Activated T-helper 2 cell treated with anti-CD3 and anti-CD28 coated beads, Interferon-gamma antibody, Interleukin-2, Interleukin-4, amounts not matched to agents 10 μg/mL and 5 μg/mL and 100 μg/mL, durations not matched to agents 14 hours and 24 hours and 36 hours (primary cell): ENCODE data around the gene ACBD6. TPM values are rescaled to one million over a fixed set of nuclear protein-coding genes. Genes with fewer than 3 reads are reported as not detected.

ENCODE experiments used
- DNase-seq: peaks from one replicate; pipeline ENCODE4 v3.0.0; 2021; ENCODE audit warnings: low spot score
- H3K27ac Mint-ChIP-seq: one replicate; pipeline ENCODE4 v1.8.0; 2021; ENCODE audit warnings: mixed read lengths
- H3K27me3 Mint-ChIP-seq: one replicate; pipeline ENCODE4 v1.8.0; 2021; ENCODE audit warnings: low read depth, mixed read lengths
- H3K36me3 Mint-ChIP-seq: one replicate; pipeline ENCODE4 v1.8.0; 2021; ENCODE audit warnings: low read depth, mixed read lengths
- H3K4me1 Mint-ChIP-seq: one replicate; pipeline ENCODE4 v1.8.0; 2021; ENCODE audit warnings: low read depth, mixed read lengths
- H3K4me3 Mint-ChIP-seq: one replicate; pipeline ENCODE4 v1.8.0; 2021; ENCODE audit warnings: low read depth, mild to moderate bottlenecking, moderate library complexity, mixed read lengths
- H3K9me3 Mint-ChIP-seq: one replicate; pipeline ENCODE4 v1.8.0; 2021; ENCODE audit warnings: mixed read lengths
- intact Hi-C: fragments of 100-400 bp; cut with micrococcal nuclease; formaldehyde crosslinking; loops from one replicate; pipeline ENCODE4 v1.15.1; 2023
- total RNA-seq: library from RNA; stranded (reverse); gene quantifications from 2 replicates; pipeline ENCODE4 v1.2.3, GENCODE V29; 2022

Gene ACBD6
- total RNA-seq, 1 donor from 2014 or later, result 48.9 TPM

DNA sequence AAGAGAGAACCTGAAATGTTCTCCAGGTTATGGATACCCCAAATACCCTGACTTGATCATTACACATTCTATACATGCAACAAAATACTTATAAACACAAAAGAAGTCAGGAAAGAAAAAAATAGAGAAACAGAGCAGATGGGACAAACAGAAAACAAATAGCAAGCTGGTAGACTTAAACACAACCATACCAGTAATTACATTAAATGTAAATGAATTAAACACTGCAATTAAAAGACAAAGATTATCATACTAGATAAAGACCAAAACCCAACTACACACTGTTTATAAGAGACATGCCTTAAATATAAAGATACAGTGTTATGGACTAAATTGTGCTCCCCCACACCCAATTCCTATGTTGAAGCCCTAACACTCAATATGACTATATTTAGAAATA lies 117.2 kb downstream of the ACBD6 start:
- Mint-ChIP-seq H3K27ac (no peak overlapping the region), H3K9me3 (peaks cover 58% of the 10 kb centered on the region), H3K4me1 (peaks cover 15% of the 10 kb centered on the region), H3K27me3 (no peaks in the 10 kb centered on the region), H3K4me3 (no peak overlapping the region), H3K36me3 (peaks cover 53% of the 10 kb centered on the region)
- no peak for DNase-seq
- intact Hi-C loops, result no loop called here

GRCh38 chr1:180384286-180385005 lies 117.9 kb downstream of the ACBD6 start:
- no peak overlapping the region for H3K4me3 Mint-ChIP-seq
- H3K4me1 Mint-ChIP-seq, result peaks cover 17% of the 10 kb centered on the region
- H3K27me3 Mint-ChIP-seq, result no peaks in the 10 kb centered on the region
- intact Hi-C loops, result no loop called here
- peaks cover 60% of the 10 kb centered on the region for H3K36me3 Mint-ChIP-seq
- no peak for DNase-seq
- H3K9me3 Mint-ChIP-seq, result peaks cover 65% of the 10 kb centered on the region
- H3K27ac Mint-ChIP-seq, result no peak overlapping the region

DNA sequence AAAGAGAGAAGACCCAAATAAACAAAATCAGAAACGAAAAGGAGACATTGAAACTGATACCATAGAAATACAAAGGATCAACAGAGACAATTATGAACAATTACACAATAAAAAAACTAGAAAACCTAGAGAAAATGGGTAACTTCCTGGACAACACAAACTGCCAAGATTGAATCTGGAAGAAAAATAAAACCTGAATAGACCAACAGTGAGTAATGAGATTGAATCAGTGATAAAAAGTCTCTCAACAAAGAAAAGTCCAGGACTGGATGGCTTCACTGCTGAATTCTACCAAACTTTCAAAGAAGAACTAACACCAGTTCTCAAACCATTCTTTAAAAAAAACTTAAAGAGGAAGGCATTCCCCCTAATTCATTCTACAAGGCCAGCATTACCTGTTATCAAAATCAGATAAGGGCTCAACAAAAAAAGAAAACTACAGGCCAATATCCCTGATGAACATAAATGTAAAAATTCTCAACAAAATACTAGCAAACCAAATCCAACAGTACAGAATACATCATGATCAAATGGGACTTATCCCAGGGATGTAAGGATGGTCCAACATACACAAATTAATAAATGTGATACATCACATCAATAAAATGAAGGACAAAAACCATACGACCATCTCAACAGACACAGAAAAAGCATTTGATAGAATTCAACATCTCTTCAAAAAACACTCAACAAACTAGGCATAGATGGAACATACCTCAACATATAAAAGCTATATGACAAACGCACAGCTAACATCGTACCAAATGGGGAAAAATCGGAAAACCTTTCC lies 119.9 kb downstream of the ACBD6 start:
- peaks cover 67% of the 10 kb centered on the region for H3K36me3 Mint-ChIP-seq
- no peak for DNase-seq
- H3K9me3 Mint-ChIP-seq, result peaks cover 79% of the 10 kb centered on the region
- no peak overlapping the region for H3K27ac Mint-ChIP-seq
- H3K4me1 Mint-ChIP-seq, result peaks cover 17% of the 10 kb centered on the region
- H3K4me3 Mint-ChIP-seq, result no peak overlapping the region
- H3K27me3 Mint-ChIP-seq, result no peaks in the 10 kb centered on the region
- intact Hi-C loops, result no loop called here

- no peaks in the 10 kb centered on the region for H3K27me3 Mint-ChIP-seq
- H3K4me3 Mint-ChIP-seq, result no peak overlapping the region
- no peak overlapping the region for H3K27ac Mint-ChIP-seq
- intact Hi-C loops, result no loop called here
- peaks cover 71% of the 10 kb centered on the region for H3K36me3 Mint-ChIP-seq
- H3K9me3 Mint-ChIP-seq, result peaks cover 83% of the 10 kb centered on the region
- H3K4me1 Mint-ChIP-seq, result peaks cover 5% of the 10 kb centered on the region
- no peak for DNase-seq
These were observed 121.2 kb downstream of the ACBD6 start for GRCh38 chr1:180381184-180381580.

GRCh38 chr1:180380259-180381183 lies 121.9 kb downstream of the ACBD6 start:
- H3K36me3 Mint-ChIP-seq, result peaks cover 69% of the 10 kb centered on the region
- H3K27me3 Mint-ChIP-seq, result no peaks in the 10 kb centered on the region
- H3K27ac Mint-ChIP-seq, result peak overlapping the region; percentile 39
- peaks cover 5% of the 10 kb centered on the region for H3K4me1 Mint-ChIP-seq
- H3K4me3 Mint-ChIP-seq, result no peak overlapping the region
- DNase-seq, result no peak
- intact Hi-C loops, result no loop called here
- H3K9me3 Mint-ChIP-seq, result peaks cover 83% of the 10 kb centered on the region

DNA sequence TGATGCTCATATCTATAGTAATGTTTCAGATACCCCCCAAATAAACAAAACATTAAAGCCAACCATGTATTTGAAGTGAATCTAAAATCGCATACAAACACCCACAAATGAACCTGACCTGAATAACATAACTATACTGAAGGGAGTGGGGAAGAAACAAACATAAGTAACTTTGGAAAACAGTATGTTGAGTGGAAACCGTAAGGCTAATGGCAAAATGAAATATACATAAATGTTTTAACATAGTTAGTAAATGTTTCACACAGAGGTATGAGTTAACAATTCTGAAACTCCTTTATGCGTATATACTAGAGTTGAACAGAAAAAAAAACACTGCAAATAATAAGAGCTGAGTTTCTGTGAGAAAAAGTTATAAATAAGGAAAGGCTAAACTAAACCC lies 125.6 kb downstream of the ACBD6 start:
- Mint-ChIP-seq H3K27ac (no peak overlapping the region), H3K4me1 (peaks cover 6% of the 10 kb centered on the region), H3K36me3 (peaks cover 44% of the 10 kb centered on the region), H3K4me3 (no peak overlapping the region), H3K9me3 (peaks cover 49% of the 10 kb centered on the region), H3K27me3 (no peaks in the 10 kb centered on the region)
- DNase-seq, result no peak
- intact Hi-C loops, result no loop called here

DNA sequence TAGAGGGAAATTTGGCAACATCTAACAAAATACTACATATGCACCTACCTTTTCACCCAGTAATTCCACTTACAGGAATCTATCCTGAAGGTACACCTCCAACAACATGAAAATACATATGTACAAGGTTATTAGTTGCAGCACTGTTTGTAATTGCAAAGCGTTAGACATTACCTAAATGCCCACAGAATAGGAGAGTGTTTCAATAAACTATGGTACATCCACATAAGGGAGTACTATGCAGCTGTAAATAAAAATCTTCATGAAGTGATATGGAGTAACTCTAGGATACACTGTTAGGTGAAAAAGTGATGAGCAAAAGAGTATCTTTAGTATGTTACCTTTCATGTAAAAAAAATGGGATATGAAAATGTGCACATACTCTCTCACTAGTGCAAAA lies 126.1 kb downstream of the ACBD6 start:
- peaks cover 41% of the 10 kb centered on the region for H3K36me3 Mint-ChIP-seq
- intact Hi-C loops, result no loop called here
- H3K27ac Mint-ChIP-seq, result no peak overlapping the region

GRCh38 chr1:180372728-180373127 lies 129.6 kb downstream of the ACBD6 start:
- H3K4me3 Mint-ChIP-seq, result no peak overlapping the region
- intact Hi-C loops, result no loop called here
- peaks cover 6% of the 10 kb centered on the region for H3K4me1 Mint-ChIP-seq

More for the DNA sequence above, 126.1 kb downstream of the ACBD6 start:
- H3K4me3 Mint-ChIP-seq, result no peak overlapping the region
- no peak for DNase-seq
- H3K9me3 Mint-ChIP-seq, result peaks cover 46% of the 10 kb centered on the region
- H3K27me3 Mint-ChIP-seq, result no peaks in the 10 kb centered on the region
- H3K4me1 Mint-ChIP-seq, result peaks cover 10% of the 10 kb centered on the region

GRCh38 chr1:180370597-180370996 lies 131.8 kb downstream of the ACBD6 start:
- Mint-ChIP-seq H3K27me3 (no peaks in the 10 kb centered on the region), H3K4me3 (no peak overlapping the region), H3K9me3 (no peaks in the 10 kb centered on the region), H3K27ac (no peak overlapping the region), H3K36me3 (no peaks in the 10 kb centered on the region), H3K4me1 (peaks cover 6% of the 10 kb centered on the region)
- DNase-seq, result no peak
- intact Hi-C loops, result no loop called here

More at GRCh38 chr1:180372728-180373127, 129.6 kb downstream of the ACBD6 start:
- Mint-ChIP-seq H3K9me3 (peaks cover 15% of the 10 kb centered on the region), H3K27ac (no peak overlapping the region), H3K36me3 (peaks cover 12% of the 10 kb centered on the region), H3K27me3 (no peaks in the 10 kb centered on the region)
- DNase-seq, result no peak

DNA sequence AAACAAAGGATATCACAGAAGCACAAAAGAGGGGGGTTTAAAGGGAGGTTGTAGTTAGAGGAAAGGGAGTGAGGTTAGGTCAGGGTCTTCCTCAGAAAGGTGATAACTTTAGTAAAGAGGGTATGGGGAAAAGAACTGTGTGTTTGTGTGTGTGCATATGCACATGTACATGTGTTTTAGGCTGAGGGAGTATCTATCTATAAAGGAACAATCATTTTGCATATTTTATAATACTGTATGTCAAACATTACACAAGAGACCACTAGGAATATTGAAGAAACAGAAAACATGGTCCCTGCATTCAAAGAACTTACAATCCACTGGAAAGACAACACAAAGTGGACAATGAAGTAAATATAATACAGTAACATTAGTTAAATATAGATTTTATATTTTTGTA lies 132.2 kb downstream of the ACBD6 start:
- intact Hi-C loops, result no loop called here
- H3K27ac Mint-ChIP-seq, result no peak overlapping the region

DNA sequence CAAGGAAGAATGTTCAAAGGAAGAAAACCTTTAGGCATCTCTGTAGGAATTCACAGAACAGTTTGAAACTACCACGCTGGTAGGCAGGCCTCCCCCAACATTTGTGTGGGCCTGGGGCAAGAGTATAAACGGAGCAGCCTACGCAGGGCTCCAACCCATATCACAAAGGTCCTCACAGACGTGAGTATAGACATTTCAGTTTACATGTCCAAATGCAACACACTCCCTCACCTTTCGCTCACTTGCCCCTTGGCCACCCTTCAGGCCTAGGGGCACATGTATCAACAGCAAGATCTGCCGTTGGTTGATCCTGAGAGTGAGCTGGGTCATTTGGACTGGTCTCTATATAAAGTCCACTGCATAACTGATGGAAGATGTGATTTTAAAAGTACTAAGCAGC lies 133.3 kb downstream of the ACBD6 start:
- Mint-ChIP-seq H3K9me3 (no peaks in the 10 kb centered on the region), H3K36me3 (no peaks in the 10 kb centered on the region), H3K27ac (no peak overlapping the region), H3K4me3 (no peak overlapping the region), H3K4me1 (peaks cover 6% of the 10 kb centered on the region), H3K27me3 (no peaks in the 10 kb centered on the region)
- intact Hi-C loops, result no loop called here
- no peak for DNase-seq

More for the DNA sequence above, 132.2 kb downstream of the ACBD6 start:
- H3K4me3 Mint-ChIP-seq, result no peak overlapping the region
- no peaks in the 10 kb centered on the region for H3K27me3 Mint-ChIP-seq
- H3K4me1 Mint-ChIP-seq, result peaks cover 6% of the 10 kb centered on the region
- no peak for DNase-seq
- H3K36me3 Mint-ChIP-seq, result no peaks in the 10 kb centered on the region
- H3K9me3 Mint-ChIP-seq, result no peaks in the 10 kb centered on the region

DNA sequence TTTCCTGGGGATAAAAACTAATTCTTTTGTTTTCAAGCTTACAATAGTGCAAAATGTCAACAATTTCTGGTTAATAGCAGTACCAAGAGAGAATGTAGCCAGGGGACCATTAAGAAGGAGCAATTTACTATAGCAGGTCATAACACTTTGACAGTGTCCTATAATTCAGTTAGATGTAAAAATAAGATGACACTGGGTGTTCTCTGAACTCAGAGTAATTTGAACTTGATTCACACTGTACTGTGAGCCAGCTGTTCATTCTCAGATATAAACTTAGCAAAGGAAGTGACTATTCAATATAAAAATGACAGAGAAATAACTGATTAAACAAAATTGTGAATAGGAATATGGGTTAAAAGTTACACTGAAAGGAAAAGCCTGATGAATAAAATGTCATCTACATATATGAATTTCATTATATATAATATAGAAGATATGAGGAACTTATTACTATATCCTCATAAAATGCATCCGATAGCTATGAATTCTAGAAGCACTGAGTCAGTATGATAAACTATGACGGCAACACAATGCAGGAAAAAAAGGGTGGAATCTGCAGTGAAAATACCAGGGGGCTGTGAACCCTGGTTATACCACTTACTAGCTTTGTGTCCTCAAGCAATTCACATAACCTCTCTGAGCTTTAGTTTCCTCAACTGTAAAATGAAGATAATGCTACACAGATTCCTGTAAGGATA lies 135.9 kb downstream of the ACBD6 start:
- Mint-ChIP-seq H3K36me3 (no peaks in the 10 kb centered on the region), H3K27me3 (no peaks in the 10 kb centered on the region), H3K9me3 (no peaks in the 10 kb centered on the region), H3K4me1 (peaks cover 2% of the 10 kb centered on the region), H3K4me3 (no peak overlapping the region), H3K27ac (no peak overlapping the region)
- no peak for DNase-seq
- intact Hi-C loops, result no loop called here
